UCSD-AML1 (cell line): ENCODE data around the gene SEZ6.

Source experiments
- DNase-seq: peaks from one replicate; lab custom pipeline; 2025; ENCODE audit not compliant: unreplicated experiment; lab: John Stamatoyannopoulos, UW

SEZ6 gene

DNA sequence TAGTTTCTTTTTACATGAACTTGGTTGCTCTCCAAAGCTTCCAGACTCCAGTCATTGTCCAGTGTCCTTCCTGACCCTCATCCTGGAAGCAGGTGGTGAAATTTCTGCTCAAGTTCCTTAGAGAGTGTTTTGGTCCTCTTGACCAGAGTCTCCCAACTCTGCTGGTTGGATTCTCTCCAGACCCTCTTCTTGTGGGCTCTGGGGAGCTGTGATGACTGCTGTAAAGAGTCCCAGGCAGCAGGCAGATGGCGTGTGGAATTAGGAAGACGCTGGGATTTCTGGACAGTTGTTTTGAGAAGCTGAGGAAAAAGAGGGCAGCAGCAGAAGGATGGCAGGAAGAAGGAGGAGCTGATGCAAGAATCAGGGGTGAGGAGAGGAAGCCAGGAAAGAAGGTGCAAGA lies 1.6 kb upstream of the SEZ6 start:
- DNase-seq: no peak

DNA sequence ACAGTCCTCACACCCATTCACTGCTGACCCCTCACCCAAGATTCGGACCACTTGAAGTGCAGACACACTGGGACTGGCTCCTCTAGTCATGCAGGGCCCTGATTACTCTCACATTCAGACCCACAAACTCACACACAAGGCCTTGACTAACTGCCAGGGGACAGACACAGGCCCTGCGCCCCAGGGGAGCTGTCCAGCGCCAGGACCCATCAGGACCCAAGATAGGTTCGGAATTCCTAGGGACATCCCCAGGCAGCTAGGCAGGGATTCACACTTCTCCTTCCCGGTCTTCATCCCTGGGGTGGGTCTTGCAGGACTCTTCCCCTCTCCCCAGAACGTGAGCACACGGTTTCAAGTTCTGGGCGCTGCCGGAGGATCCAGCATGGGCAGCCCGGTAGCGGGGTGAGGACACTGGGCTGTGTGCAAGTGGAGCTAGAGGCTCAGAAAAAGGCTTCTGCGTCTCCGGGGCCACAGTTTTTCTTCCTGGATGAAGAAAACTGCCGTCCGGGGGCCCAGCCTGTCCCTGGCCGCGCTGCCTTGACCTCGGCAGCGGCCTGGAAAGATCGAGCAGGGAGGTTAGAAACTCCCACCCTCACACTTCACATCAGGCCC lies 1.6 kb downstream of the SEZ6 start:
- DNase-seq: no peak

DNA sequence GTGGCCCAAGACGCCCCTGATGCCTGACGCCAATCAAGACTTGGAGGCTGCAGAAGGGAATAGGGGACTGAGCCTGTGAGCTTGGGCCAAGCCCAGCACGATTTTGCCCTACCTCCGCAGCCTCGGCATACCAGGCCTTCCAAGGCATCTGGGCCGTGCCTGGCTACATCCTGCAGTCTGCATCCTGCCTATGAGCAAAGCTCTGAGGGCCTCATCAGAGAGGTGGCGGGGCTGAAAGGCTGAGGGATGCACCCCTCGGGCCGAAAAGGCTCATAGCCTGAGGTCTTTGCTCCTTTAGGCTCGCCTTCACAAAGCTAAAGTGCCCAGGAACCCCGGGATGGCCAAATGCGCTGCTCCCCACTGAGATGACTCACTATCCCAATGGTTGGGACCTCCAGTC lies 2.5 kb downstream of the SEZ6 start:
- no peak for DNase-seq

DNA sequence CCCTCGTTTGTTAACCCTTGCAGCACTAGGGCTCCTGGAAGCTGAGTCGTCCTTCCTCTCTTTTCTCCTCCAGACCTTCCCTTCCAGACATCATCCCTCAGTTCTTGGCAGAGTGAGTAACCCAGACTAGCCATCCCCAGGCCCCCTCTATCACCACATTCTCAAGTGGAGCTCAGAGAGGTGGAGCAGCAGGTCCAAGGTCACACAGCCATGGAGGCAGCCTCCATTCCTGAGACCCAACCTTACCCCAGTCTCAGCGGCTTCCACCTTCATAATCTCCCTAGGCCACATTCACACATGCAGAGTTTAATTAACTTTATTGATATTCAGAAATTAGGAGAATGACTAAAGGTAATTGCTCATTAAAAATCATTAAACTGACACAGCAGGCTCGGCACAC lies 3.0 kb downstream of the SEZ6 start:
- DNase-seq: no peak

DNA sequence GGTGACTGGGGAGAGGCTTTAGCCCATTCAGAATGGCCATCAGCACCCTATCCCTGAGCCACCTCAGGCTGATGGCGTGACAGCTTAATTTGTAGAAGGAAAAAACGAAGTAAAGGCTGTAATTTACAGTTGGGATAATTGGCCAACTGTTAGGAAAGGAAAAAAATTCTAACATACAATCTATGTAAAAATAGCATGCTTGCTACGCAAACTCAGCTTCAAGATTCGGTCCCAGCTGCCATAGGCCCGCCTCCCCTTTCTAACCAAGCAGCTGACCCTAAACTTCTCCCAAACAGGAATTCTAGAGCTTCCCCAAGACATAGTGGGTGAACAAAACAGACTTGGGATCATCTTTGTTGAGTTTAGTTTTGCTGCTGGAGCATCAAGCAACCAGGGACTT lies 4.9 kb downstream of the SEZ6 start:
- no peak for DNase-seq

DNA sequence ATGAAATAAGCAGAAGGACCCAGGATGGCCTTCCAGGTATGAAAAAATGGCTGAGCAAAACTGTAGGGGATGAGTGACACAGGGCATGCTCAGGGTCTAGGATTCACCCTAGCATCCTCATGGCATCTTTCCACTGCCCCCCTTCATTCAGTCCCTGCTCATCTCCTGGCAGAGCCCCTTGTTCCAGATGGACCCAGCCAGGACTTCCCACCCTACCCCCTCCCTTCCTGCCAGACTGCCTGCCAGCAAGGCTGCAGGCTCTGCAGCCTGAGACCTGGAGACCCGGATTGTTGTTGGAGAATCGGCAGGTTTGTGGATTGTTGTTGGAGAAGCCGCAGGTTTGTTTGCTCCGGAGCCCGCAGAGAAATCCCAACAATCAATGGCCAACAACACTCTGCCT lies 6.6 kb downstream of the SEZ6 start:
- DNase-seq: no peak

DNA sequence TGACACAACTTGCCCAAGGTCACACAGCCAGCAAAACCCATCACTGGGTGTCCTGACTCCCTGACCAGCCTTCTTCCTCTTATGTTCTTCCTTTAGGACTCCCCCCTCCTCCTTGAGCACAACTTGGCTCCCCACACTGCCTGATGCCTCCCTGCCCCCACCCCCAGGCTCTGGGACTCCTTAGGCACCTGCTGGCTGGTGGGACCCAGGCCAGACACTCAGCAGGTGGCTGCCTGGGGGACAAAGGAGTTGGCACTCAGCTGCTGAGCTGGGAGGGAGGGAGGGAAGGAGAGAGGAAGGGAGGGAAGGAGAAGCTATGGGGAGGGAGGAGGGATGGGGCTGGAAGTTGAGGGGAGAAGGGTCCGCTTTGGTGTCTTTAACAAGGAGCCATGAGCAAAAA lies 8.0 kb downstream of the SEZ6 start:
- DNase-seq: no peak

DNA sequence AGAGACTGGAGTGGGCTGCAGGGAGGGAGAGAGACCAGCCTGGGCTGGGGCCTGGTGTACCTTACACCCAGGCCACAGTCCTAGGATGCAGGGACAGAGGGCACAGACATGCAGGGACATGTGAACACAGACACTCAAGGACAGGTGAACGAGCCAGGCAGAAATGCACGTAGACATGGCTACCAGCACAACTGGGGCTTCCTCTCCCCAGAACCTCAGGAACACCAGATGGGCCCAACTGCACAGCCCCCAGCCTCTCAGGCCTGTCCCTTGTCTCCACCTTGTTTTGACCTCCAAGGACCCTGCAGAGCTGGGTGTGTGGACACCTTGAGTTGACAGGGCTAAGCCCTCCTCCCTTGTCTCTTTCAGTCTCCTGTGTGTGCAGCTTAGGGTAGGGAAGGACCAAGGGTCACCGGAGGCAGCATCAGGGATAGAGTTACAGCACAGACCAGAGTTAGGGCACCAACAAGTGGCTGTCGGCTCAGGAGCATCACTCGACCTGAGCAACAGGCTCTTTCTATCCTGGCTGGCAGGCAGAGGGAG lies 9.2 kb downstream of the SEZ6 start:
- no peak for DNase-seq

DNA sequence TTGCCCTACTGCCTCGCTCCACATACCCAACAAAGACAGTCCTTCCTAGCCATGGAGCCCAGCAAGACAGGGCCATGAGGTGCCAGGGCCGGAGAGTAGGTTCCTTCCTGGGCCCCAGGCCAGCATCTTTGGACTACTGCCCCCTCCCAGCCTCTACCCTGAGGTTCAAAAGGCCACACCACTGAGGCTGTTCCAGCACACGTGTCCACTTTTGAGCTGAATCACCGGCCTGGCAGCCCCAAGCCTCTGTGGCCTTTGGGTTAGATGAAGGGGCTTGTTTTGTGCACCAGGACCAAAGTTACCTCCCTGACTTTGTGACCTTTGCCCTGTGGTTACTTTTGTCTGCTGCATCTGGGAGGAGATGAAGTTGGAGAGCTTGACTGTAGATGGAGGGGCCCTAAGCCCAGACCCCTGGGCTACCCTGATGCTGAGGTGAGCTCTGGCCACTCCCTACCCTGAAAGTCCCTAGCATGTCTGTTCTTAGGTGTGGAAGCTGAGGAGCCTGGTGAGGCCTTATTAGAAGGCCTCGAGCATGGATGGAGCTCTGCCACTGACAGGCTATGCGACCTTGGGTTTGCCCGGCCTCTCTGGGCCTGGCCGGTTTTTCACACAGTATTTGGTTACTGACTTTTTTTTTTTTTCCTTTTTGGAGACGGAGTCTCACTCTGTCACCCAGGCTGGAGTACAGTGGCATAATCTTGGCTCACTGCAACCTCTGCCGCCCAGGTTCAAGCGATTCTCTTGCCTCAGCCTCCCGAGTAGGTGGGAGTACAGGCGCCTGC lies 12.0 kb downstream of the SEZ6 start:
- DNase-seq: no peak

DNA sequence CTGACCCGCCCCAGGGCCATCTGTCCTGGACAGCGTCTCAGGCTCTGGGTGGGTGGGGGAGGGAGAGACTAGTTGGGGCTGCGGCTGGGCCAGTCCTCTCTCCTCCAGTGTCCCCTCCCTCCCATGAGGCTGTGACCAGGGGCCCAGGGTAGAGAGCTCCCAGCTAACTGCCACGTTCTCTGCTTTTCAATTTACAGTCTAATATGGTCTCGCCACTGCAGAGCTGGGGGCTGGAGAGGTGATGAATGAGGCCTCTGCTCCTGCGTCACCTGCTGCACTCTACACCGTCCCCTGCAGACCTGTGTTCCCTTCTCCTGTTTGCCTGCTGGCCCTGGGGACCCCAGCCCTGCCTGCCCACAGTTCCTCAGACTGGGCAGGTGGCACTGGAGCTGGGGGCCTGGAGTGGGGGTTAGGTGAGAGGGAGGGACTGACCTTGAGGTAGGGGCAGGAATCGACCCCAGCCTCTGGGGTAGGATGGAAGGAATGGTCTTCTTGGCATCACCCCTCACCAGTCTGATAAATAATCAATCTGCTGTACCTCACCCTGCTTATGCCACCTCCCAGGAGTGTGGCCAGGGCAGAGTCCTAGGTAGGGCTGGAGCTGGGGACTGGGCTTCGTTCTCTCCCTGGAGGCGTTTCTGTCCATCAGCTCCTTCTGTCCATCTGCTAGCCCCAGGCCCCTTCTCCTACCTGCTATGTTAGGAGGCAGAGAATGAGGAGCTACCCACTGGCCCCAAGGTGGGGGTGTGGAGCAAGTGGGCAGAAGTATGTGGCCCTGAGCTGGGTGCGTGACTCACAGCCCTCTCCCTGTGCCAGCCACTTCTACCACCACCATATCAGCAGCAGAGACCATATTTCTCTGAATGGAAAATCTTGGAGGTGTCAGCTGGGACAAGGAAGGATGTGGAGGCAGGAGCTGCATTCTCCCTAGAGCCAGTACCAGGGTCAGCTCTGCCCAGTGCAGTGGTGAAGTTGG lies 12.9 kb downstream of the SEZ6 start:
- DNase-seq: no peak

DNA sequence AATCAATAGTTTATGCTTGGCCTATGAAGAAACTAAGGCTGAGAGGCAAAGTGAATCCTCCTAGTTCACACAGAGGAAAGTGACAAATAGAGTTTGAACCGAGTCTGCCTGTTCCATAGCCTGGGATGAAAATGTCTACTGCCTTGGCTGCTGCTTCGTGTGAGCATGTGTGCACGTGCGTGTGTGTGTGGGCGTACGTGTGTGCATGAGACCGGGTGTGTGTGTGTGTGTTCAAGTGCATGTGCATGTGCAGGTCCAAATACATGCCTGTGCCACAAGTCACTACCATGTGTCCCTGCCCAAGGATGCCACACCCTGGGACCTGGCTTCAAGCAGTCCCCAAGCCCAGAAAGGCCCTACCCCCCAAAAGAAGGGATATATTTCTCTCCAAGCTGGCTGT lies 13.6 kb downstream of the SEZ6 start:
- no peak for DNase-seq

DNA sequence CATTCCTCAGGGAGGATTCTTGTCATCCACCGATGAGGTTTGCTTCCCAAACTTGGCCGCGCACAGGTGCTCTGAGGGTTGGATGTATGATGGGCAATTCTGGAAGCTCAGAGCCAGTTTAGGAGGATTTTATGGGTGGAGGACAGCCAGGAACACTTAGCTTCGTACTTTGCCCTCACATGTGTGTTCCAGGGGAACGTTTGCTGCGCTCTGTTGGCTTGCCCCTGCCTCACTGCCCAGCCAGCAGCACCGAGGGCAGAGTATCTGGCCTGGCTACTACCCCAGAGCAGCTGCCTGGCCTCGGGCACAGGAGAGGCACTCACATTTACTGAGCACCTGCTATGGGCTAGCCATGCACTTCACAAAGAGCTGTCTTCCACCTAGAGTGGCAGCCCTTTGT lies 14.1 kb downstream of the SEZ6 start:
- DNase-seq: no peak

DNA sequence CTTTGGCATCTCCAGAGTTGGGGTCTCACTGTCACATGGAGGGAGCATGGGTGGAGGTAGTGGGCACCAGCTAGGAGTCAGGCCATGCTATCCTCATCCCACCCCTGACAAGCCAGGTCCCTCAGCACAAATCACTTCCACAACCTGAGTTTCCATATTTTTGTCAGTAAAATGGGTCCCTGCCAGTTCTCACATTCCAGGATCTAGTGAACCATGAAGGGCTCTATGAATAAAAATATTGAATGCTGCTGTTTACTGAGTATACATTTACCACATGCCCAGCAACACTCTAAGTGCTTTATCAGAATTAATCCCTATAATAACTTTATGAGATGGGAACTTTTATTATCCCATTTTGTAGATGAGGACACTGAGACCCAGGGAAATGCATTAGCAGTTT lies 16.8 kb downstream of the SEZ6 start:
- DNase-seq: no peak

DNA sequence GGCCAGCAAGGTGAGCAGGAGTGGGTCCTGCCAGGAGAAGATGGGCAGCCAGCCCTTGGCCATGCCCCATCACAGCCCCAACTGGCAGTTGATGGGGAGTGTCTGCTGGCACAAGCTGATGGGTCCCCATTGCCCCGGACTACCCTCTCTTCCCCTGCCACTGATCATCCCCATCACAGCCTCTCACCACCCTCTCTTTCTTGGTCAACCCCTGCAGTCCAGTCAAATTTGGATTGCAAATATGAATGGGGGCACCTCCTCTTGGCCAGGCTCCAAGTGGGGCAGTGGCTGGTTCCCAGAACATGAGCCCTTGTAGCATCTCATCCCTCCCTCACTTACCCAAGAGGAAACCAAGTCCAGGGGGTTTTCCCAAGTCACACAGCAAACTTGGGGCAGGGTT lies 17.4 kb downstream of the SEZ6 start:
- no peak for DNase-seq

DNA sequence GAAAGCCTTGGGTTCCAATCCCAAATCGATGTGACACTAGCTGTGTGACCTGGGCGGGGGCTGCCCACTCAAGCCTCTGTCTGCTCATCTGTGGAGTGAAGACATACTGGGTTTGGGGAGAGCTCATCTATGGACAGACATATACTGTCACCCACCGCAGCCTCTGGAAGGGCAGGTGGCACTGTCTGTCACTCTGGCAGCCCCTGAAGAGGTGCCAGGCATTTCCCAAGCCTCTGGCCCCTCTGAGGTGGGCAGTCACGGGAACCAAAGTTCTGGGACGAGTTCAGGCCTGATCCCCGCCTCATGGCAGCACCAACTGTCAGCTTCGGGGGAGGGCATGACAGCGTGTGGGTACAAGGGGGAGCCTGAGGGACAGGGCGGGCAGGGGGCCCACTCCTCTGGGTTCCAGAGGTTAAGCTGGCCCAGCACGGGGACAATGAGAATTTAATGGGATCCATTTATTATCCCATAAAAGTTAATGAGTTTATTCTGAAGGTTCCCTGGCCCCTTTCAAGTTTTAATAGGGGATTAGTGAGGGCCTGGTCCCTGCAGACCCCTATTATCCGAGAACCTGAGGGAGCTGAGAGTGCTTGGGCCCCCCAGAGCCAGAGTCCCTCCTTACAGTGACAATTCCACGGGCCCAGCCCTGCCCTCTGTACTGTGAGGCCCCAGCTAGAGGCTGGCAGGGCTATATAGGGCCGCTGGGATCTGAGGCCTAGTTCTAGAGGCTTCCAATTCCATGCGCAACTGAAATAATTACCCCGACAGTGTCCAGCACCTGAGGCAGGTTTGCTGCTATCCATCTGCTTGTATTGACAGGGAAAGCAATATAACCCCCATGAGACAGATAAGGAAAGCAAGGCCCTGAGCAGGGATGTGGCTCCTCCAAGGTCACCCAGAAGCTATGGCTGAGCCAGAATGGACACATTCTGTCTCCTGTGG lies 18.8 kb downstream of the SEZ6 start:
- DNase-seq: no peak

DNA sequence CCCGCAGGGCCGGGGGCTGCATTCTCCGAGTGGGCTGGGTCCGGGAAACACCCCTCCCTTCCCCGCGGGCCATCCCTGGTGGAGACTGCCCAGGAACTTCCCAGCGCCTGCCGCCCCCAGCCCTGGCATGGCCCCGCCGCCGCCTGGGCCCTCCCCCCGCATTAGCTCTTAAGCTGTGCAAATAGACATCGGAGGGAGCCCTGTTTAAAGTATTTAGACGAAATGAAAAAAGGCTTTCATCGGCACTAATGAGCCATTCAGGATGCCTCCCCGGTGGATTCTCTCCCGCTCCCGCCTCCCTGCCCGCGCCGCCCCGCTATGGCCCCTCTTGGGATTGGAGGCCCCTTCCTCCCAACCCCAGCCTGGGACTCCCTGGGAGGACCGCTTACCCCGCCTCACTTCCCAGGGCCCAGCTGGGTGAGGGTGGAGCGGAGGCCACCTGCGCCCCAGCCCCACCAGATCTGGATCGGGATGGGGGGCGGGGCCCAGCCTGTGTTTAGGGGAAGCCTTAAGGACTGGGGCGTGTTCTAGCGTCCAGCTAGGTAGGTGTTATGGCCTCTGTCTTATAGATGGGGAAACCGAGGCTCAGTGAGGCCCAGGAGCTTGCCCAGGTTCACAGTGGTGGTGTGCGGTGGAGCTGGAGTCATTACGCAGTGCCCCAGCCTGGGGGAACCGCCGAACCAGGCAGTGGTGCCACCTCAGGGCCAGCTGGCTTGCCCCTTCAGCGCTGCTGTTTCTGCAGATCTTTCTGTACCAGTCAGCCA lies 19.7 kb downstream of the SEZ6 start:
- DNase-seq: no peak

DNA sequence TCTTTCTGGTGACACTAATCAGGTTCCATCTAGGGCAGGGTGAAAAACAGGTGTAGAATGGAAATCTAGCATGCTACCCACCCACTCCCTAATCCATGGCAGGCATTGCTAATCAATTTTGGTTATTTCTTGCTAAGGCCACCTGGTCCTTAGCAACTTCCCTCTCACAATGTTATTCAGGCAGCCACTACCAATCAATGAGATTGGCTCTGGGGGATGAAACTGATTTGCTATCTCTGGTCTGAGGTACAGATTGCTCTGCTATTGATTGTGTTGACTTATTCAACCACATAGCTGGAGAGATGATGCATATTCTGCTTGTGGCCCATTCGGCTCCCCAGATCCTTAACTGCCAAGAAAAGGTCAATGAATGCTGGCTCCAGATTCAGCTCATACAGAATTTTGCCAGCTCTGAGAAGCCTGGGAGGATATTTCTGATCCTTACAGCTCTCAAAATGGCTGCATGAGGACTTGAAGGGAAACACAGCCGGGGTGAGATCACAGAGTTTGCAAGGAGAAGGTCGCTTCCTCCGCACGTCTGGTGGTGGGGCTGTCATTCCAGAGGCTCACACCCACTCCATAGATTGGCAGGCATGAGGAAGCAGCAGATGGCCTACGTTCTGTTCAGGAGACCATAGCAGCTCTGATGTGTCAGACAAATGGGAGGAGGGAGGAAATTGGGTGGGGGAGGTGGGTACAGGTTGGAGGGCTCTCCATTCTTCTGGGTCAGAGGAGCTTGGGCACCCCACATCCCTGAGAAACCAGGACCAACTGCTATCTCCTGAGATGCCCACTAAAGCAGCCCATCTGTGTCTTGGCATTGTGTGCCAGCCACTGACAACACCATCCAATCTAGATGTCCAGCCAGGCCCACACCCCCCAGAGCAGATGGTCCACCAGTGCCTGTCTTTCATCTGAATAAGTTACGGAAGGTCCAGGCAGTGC lies 22.3 kb downstream of the SEZ6 start:
- DNase-seq: peak; percentile 40

DNA sequence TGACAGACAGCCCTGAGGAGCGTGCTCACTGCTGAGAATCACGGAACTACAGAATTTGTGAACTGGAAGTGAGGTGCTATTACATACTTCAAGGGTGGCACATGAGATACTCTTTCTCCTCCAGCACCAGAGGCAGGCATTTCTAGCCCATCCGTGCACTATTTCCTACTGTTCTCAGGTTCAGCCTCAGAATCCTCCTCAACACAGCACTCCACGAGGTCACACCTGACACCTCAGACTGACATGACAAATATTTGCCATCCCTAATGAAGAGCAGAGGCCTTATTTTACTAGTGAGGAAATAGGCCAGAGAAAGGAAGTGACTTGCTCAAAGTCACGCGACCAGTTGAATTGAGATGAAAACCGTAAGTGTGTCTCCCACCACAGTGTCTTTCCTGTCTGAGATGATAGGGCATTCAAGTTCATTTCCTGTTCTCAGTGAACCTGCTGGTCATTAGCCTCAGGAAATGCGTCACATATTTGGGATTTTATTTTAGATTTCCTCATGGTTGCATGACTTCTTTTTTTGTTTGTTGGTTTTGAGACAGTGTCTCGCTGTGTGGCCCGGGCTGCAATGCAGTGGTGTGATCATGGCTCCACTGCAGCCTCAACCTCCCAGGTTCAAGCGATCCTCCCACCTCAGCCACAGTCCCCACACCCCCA lies 23.6 kb downstream of the SEZ6 start:
- DNase-seq: peak; percentile 47
